Esophagus squamous epithelium (tissue), 4 donors: Measurements from ENCODE around the gene NOC4L.

Experiments
- POLR2A ChIP-seq, 4 donors: fragments of 450-650 bp; IDR thresholded peaks; one replicate each; pipeline ENCODE4 v1.6.1; 2017; ENCODE audit warnings: antibody characterized with exemption in 4 of 4, mild to moderate bottlenecking in 4 of 4, moderate library complexity in 3 of 4
- TF ChIP-seq, protein P1 (sequence below), 6 experiments: fragments of 450-650 bp in 4 of 6; fragments of 200-600 bp in 2 of 6; sonication (generic) in 2 of 6; IDR thresholded peaks; one replicate each; pipeline ENCODE4 v1.5.1; 2016 to 2019; ENCODE audit warnings: antibody characterized with exemption in 6 of 6, mild to moderate bottlenecking in 4 of 6, moderate library complexity in 4 of 6

DNA sequence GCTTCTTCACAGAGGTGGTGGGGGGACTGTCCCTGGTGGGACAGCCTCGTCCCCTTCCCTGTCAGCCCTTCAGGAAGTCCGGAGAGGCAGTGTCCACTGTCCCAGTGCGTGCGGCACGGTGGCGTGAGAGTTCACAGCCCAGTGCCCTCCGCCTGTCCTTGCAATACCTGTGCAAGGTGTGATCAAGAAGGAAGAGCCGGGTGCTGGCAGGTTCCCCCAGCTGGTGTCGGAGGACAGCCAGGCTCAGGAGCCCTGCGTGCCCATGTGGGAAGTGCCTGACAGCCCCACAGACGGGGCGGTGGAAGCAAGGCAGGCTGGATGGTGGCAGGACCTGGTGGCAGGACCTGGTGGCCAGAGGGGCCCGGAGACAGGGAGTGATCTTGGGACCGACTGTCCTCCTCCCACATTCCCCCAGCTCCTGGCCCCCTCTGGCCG lies 16.4 kb downstream of the NOC4L start:
- TF ChIP-seq, protein P1, sequence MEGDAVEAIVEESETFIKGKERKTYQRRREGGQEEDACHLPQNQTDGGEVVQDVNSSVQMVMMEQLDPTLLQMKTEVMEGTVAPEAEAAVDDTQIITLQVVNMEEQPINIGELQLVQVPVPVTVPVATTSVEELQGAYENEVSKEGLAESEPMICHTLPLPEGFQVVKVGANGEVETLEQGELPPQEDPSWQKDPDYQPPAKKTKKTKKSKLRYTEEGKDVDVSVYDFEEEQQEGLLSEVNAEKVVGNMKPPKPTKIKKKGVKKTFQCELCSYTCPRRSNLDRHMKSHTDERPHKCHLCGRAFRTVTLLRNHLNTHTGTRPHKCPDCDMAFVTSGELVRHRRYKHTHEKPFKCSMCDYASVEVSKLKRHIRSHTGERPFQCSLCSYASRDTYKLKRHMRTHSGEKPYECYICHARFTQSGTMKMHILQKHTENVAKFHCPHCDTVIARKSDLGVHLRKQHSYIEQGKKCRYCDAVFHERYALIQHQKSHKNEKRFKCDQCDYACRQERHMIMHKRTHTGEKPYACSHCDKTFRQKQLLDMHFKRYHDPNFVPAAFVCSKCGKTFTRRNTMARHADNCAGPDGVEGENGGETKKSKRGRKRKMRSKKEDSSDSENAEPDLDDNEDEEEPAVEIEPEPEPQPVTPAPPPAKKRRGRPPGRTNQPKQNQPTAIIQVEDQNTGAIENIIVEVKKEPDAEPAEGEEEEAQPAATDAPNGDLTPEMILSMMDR (IDR thresholded peaks at IDR 0.05), result no peak
- TF ChIP-seq POLR2A (IDR thresholded peaks at IDR 0.05), result no peak
